ENCODE results near the gene CALML3.

DNA sequence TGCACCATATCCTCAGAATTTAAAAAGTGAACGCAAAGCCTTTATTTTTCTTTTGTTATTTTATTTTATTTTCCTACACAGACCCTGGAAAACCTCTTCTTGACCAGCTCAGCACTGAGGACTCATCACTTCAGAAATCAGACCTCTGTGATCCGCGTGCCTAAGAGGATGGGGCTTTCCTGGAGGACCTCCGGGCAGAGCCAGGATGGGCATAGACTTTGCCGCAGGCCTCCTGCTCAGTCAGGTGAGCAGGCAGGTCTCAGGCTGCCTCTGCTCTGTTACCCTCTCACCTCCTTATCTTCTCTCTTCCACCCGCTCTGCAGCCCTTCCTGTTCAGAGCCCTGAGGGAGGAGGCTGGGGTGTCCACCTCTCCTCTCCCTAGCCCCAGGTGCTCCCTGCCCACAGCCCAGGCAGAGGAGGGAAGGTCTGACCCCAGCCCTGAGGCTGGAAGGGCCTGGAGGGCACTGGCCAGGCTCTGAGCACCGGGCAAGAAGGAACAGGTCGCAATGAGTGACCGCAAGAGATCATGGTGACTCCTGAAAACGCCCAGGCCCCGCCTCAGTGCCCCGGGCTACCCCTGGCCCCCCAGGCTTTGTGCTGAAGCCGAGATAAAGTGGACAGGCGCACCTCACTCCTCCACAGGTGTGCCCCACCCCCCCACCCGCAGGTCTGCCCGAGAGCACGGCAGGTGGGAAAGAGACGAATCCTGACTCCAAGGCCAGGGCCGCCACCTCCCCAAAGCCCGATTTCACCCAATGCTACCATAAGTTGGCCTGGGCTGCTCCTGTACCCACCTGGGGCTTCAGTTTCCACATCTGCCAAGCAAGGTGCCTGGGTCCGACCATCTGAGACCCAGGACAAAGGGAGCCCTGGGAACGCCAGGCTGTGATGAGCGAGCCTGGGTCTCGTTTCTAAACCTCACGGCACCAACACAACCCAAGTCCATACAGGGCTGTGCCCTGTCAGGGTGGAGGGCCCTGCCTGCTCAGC lies 28.2 kb upstream of the CALML3 start:
- TF ChIP-seq FOXM1 (IDR thresholded peaks at IDR 0.05; ENCODE audit: borderline replicate concordance, low read depth) (no peak), NFIC (IDR thresholded peaks at IDR 0.05) (no peak), CREB1 (IDR thresholded peaks at IDR 0.05; ENCODE audit: low read depth) (no peak)
- TF ChIP-seq, protein P1, sequence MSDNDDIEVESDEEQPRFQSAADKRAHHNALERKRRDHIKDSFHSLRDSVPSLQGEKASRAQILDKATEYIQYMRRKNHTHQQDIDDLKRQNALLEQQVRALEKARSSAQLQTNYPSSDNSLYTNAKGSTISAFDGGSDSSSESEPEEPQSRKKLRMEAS (IDR thresholded peaks at IDR 0.05): no peak

Measured in Ishikawa (cell line).